ENCODE data around the gene MPG. TPM values are rescaled to one million over a fixed set of nuclear protein-coding genes. Genes with fewer than 3 reads are reported as not detected.

MPG gene
- total and polyA plus RNA-seq, 2 donors from 2014 or later = 40.8 to 54.3 TPM

DNA sequence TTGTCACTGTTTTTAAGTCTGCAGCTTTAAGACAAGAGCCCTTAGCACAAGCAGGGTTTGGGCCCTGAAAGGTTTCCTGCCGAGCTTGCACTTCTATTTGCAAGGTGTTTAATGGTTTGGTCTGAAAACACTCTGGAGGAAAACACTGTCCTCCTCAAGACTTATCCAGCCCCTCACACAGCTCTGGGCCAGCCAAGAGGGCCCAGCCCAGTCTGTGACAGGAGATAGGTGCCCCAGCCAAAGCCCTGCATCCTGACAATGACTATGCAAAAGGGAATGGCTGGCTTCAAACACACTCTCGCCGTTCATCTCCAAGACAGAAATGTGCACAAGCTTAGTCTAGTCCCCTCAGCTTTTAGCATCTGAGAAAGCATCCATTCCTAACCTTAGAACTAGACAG, 26.9 kb downstream of the MPG start:
- Histone ChIP-seq H3K27me3 (ENCODE audit: control insufficient read depth, insufficient read depth, low read length) (no peaks in the 10 kb centered on the region), H3K36me3 (ENCODE audit: control insufficient read depth in 2 of 3, insufficient read depth in 3 of 3, low read length in 3 of 3) (peaks cover 0 to 7% (median 0%) of the 10 kb centered on the region in 3 donors), H3K4me3 (ENCODE audit: low read length in 3 of 3) (no peak overlapping the region), H3K9me3 (ENCODE audit: control insufficient read depth in 2 of 3, insufficient read depth in 1 of 3, low read length in 3 of 3) (no peaks in the 10 kb centered on the region), H3K4me1 (ENCODE audit: control insufficient read depth in 2 of 3, insufficient read depth in 2 of 3, low read depth in 1 of 3, low read length in 3 of 3) (peaks cover 0 to 18% (median 9%) of the 10 kb centered on the region in 3 donors), H3K9ac (ENCODE audit: low read length in 3 of 3) (no peak overlapping the region), H3K27ac (ENCODE audit: low read depth in 2 of 2, low read length in 2 of 2) (no peak overlapping the region)
- FAIRE-seq (no peak), DNase-seq (no peak)
- TF ChIP-seq, protein P1, sequence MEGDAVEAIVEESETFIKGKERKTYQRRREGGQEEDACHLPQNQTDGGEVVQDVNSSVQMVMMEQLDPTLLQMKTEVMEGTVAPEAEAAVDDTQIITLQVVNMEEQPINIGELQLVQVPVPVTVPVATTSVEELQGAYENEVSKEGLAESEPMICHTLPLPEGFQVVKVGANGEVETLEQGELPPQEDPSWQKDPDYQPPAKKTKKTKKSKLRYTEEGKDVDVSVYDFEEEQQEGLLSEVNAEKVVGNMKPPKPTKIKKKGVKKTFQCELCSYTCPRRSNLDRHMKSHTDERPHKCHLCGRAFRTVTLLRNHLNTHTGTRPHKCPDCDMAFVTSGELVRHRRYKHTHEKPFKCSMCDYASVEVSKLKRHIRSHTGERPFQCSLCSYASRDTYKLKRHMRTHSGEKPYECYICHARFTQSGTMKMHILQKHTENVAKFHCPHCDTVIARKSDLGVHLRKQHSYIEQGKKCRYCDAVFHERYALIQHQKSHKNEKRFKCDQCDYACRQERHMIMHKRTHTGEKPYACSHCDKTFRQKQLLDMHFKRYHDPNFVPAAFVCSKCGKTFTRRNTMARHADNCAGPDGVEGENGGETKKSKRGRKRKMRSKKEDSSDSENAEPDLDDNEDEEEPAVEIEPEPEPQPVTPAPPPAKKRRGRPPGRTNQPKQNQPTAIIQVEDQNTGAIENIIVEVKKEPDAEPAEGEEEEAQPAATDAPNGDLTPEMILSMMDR (IDR thresholded peaks at IDR 0.05; ENCODE audit: borderline replicate concordance, extremely low read depth, insufficient read depth) = no peak
- intact Hi-C loops (cut with DNase I) = no loop called here

DNA sequence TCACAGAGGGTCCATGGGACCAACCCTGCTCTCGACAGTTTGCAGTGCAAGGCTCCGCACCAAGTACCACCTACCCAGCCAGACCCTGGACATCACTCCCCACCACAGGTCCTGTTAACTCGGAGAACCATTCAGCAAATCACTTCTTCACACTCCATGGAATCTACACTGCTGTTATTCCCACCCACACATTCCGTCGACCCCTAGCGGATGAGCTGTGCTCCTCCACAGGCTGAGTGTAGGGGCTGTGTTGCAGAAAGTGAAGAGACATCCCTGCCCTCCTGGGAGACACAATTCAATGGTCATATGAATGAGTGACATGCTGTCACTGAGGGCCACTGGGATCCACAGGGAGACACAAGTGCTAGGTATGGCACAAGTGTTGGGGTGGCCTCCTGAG, 27.5 kb downstream of the MPG start:
- no peak for FAIRE-seq
- Histone ChIP-seq H3K36me3 (ENCODE audit: control insufficient read depth in 2 of 3, insufficient read depth in 3 of 3, low read length in 3 of 3) (peaks cover 0 to 7% (median 0%) of the 10 kb centered on the region in 3 donors), H3K27me3 (ENCODE audit: control insufficient read depth, insufficient read depth, low read length) (no peaks in the 10 kb centered on the region), H3K4me1 (ENCODE audit: control insufficient read depth in 2 of 3, insufficient read depth in 2 of 3, low read depth in 1 of 3, low read length in 3 of 3) (peaks cover 0 to 18% (median 9%) of the 10 kb centered on the region in 3 donors), H3K9ac (ENCODE audit: low read length in 3 of 3) (no peak overlapping the region), H3K4me3 (ENCODE audit: low read length in 3 of 3) (no peak overlapping the region), H3K27ac (ENCODE audit: low read depth in 2 of 2, low read length in 2 of 2) (no peak overlapping the region), H3K9me3 (ENCODE audit: control insufficient read depth in 2 of 3, insufficient read depth in 1 of 3, low read length in 3 of 3) (no peaks in the 10 kb centered on the region)
- TF ChIP-seq, protein P1 (IDR thresholded peaks at IDR 0.05; ENCODE audit: borderline replicate concordance, extremely low read depth, insufficient read depth) = no peak
- intact Hi-C loops (cut with DNase I) = no loop called here
- no peak for DNase-seq

DNA sequence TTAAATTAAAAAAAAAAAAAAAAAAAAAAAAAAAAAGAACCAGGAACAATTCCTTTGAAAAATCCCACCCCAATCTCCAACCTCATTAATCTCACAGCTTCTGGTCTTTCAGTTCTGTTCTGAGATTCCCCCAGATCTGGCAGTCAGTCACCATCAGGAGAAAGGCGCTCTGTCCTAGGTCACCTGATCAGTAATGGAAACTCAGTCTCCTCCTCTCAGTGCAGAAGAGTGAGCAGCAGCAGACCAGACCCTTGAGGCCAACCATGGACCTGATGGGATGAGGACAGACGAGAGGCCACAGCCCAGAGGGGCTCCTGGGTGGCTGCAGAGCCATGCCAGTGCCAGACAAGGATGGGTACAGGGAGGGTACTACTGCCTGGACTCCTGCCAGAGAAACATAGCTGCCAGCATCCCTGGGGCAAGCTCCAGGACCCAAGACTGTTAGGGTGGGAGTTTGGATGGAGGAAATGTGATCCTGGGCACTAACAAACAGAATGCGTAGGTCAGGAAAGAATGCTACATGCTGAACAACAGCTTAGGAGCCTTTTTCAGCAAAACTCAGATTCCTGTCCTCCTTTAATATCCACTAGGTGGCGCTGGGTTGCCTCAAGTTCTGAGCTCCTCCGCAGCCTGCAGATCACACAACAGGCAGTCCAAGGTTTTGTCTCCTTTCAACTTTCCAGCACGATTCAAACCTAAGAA, 28.7 kb downstream of the MPG start:
- FAIRE-seq (peak; percentile 3), DNase-seq (peak in 3 of 5 donors; percentile 68 to 91 (median 83))
- Histone ChIP-seq H3K9me3 (ENCODE audit: control insufficient read depth in 2 of 3, insufficient read depth in 1 of 3, low read length in 3 of 3) (no peaks in the 10 kb centered on the region), H3K27ac (ENCODE audit: low read depth in 2 of 2, low read length in 2 of 2) (no peak overlapping the region), H3K4me3 (ENCODE audit: low read length in 3 of 3) (no peak overlapping the region), H3K27me3 (ENCODE audit: control insufficient read depth, insufficient read depth, low read length) (no peaks in the 10 kb centered on the region), H3K36me3 (ENCODE audit: control insufficient read depth in 2 of 3, insufficient read depth in 3 of 3, low read length in 3 of 3) (peaks cover 0 to 11% (median 0%) of the 10 kb centered on the region in 3 donors), H3K4me1 (ENCODE audit: control insufficient read depth in 2 of 3, insufficient read depth in 2 of 3, low read depth in 1 of 3, low read length in 3 of 3) (peaks cover 0 to 11% (median 6%) of the 10 kb centered on the region in 3 donors), H3K9ac (ENCODE audit: low read length in 3 of 3) (no peak overlapping the region)
- TF ChIP-seq, protein P1 (IDR thresholded peaks at IDR 0.05; ENCODE audit: borderline replicate concordance, extremely low read depth, insufficient read depth) = peak; percentile 78
- intact Hi-C loops (cut with DNase I) = no loop called here
